Activated naive CD4-positive, alpha-beta T cell treated with anti-CD3 and anti-CD28 coated beads, Interleukin-2, amount 50 U/mL, for 16 hours (primary cell): ENCODE measurements around the gene CLCN4.

Experiments used
- DNase-seq: peaks from one replicate; pipeline ENCODE4 v3.0.0-alpha.2; 2020

Gene CLCN4

GRCh38 chrX:10133980-10134676 lies 22.6 kb upstream of the CLCN4 start:
- no peak for DNase-seq

GRCh38 chrX:10134921-10135320 lies 21.9 kb upstream of the CLCN4 start:
- DNase-seq: no peak

GRCh38 chrX:10135561-10136399 lies 21.0 kb upstream of the CLCN4 start:
- DNase-seq: no peak

- DNase-seq: no peak
Measured at GRCh38 chrX:10138726-10139125, 18.0 kb upstream of the CLCN4 start.

GRCh38 chrX:10140264-10140663 lies 16.5 kb upstream of the CLCN4 start:
- DNase-seq: no peak

- DNase-seq: no peak
Measured at GRCh38 chrX:10142041-10142599, 14.7 kb upstream of the CLCN4 start.

GRCh38 chrX:10143071-10143983 lies 13.4 kb upstream of the CLCN4 start:
- no peak for DNase-seq

GRCh38 chrX:10146346-10146745 lies 10.4 kb upstream of the CLCN4 start:
- no peak for DNase-seq

- no peak for DNase-seq
Measured at GRCh38 chrX:10152086-10152485, 4.7 kb upstream of the CLCN4 start.

- DNase-seq: no peak
Measured at GRCh38 chrX:10155137-10155536, 1.6 kb upstream of the CLCN4 start.

GRCh38 chrX:10157032-10157341 lies 212 bp downstream of the CLCN4 start:
- DNase-seq: no peak

GRCh38 chrX:10157543-10157942 lies 768 bp downstream of the CLCN4 start:
- DNase-seq: no peak

GRCh38 chrX:10158279-10159144 lies 1.7 kb downstream of the CLCN4 start:
- DNase-seq: peak; percentile 18

GRCh38 chrX:10159145-10159468 lies 2.3 kb downstream of the CLCN4 start:
- DNase-seq: no peak

- no peak for DNase-seq
Measured at GRCh38 chrX:10160211-10160610, 3.4 kb downstream of the CLCN4 start.

- no peak for DNase-seq
Measured at GRCh38 chrX:10163031-10163430, 6.3 kb downstream of the CLCN4 start.

- no peak for DNase-seq
Measured at GRCh38 chrX:10164879-10165278, 8.1 kb downstream of the CLCN4 start.

- no peak for DNase-seq
Measured at GRCh38 chrX:10165580-10166247, 8.9 kb downstream of the CLCN4 start.

GRCh38 chrX:10166248-10166716 lies 9.5 kb downstream of the CLCN4 start:
- DNase-seq: no peak

- DNase-seq: no peak
Measured at GRCh38 chrX:10166731-10167151, 10.0 kb downstream of the CLCN4 start.

GRCh38 chrX:10167573-10167972 lies 10.8 kb downstream of the CLCN4 start:
- DNase-seq: no peak

GRCh38 chrX:10168226-10168625 lies 11.5 kb downstream of the CLCN4 start:
- DNase-seq: no peak
